Measurements from ENCODE around the gene HOXB7.

HOXB7 gene

GRCh38 chr17:48624544-48625494, 14.0 kb upstream of the HOXB7 start:
- no peak for DNase-seq
- peaks cover 98% of the 10 kb centered on the region for H3K27me3 ChIP-seq (replicated peaks)
- H3K36me3 ChIP-seq (replicated peaks), result no peaks in the 10 kb centered on the region
- in situ Hi-C loops (cut with HindIII; ENCODE audit: low pct_ligation_motif_present, low sequenced_read_pairs), result no loop called here
- H3K4me3 ChIP-seq (ENCODE audit: low read depth, low read length), result no peak overlapping the region
- no peak overlapping the region for H3K27ac ChIP-seq
- no peak for TF ChIP-seq CTCF (IDR thresholded peaks at IDR 0.05; ENCODE audit: low read depth, low read length, missing control alignments)

GRCh38 chr17:48624118-48624517, 13.3 kb upstream of the HOXB7 start:
- no peak for DNase-seq
- in situ Hi-C loops (cut with HindIII; ENCODE audit: low pct_ligation_motif_present, low sequenced_read_pairs), result no loop called here
- Histone ChIP-seq H3K36me3 (replicated peaks) (no peaks in the 10 kb centered on the region), H3K4me3 (ENCODE audit: low read depth, low read length) (no peak overlapping the region), H3K27me3 (replicated peaks) (peaks cover 98% of the 10 kb centered on the region), H3K27ac (no peak overlapping the region)
- no peak for TF ChIP-seq CTCF (IDR thresholded peaks at IDR 0.05; ENCODE audit: low read depth, low read length, missing control alignments)

GRCh38 chr17:48623583-48623982, 12.8 kb upstream of the HOXB7 start:
- in situ Hi-C loops (cut with HindIII; ENCODE audit: low pct_ligation_motif_present, low sequenced_read_pairs), result no loop called here
- DNase-seq, result no peak
- Histone ChIP-seq H3K36me3 (replicated peaks) (no peaks in the 10 kb centered on the region), H3K27ac (no peak overlapping the region), H3K27me3 (replicated peaks) (peaks cover 97% of the 10 kb centered on the region), H3K4me3 (ENCODE audit: low read depth, low read length) (no peak overlapping the region)
- TF ChIP-seq CTCF (IDR thresholded peaks at IDR 0.05; ENCODE audit: low read depth, low read length, missing control alignments), result no peak

GRCh38 chr17:48622857-48623256, 12.0 kb upstream of the HOXB7 start:
- Histone ChIP-seq H3K4me3 (ENCODE audit: low read depth, low read length) (no peak overlapping the region), H3K27me3 (replicated peaks) (peaks cover 96% of the 10 kb centered on the region), H3K36me3 (replicated peaks) (no peaks in the 10 kb centered on the region), H3K27ac (no peak overlapping the region)
- DNase-seq, result no peak
- TF ChIP-seq CTCF (IDR thresholded peaks at IDR 0.05; ENCODE audit: low read depth, low read length, missing control alignments), result no peak
- in situ Hi-C loops (cut with HindIII; ENCODE audit: low pct_ligation_motif_present, low sequenced_read_pairs), result no loop called here

GRCh38 chr17:48621410-48622392, 10.9 kb upstream of the HOXB7 start:
- H3K27me3 ChIP-seq (replicated peaks), result peaks cover 95% of the 10 kb centered on the region
- no peak overlapping the region for H3K27ac ChIP-seq
- H3K36me3 ChIP-seq (replicated peaks), result no peaks in the 10 kb centered on the region
- no peak for DNase-seq
- no peak for TF ChIP-seq CTCF (IDR thresholded peaks at IDR 0.05; ENCODE audit: low read depth, low read length, missing control alignments)
- no peak overlapping the region for H3K4me3 ChIP-seq (ENCODE audit: low read depth, low read length)
- in situ Hi-C loops (cut with HindIII; ENCODE audit: low pct_ligation_motif_present, low sequenced_read_pairs), result no loop called here
